Esophagus muscularis mucosa (tissue), 4 donors: ENCODE measurements around the gene MARK3. TPM values are rescaled to one million over a fixed set of nuclear protein-coding genes. Genes with fewer than 3 reads are reported as not detected.

ENCODE experiments used
- DNase-seq: peaks from one replicate; pipeline ENCODE4 v3.0.0-alpha.2; 2017; ENCODE audit errors: extremely low spot score
- H3K27ac ChIP-seq, 4 donors: fragments of 200-600 bp; sonication (generic); replicated peaks in 1 of 4; 1 replicate in 3 of 4; 2 replicates in 1 of 4; pipeline ENCODE4 v1.5.1; 2016 to 2019; ENCODE audit warnings: mild to moderate bottlenecking in 1 of 4
- H3K27me3 ChIP-seq, 4 donors: fragments of 200-600 bp; sonication (generic); one replicate each; pipeline versions ENCODE4 v1.5.1 to v1.6.0; 2016 to 2019
- H3K36me3 ChIP-seq, 4 donors: fragments of 200-600 bp; sonication (generic); one replicate each; pipeline ENCODE4 v1.5.1; 2016 to 2019
- H3K4me1 ChIP-seq, 4 donors: fragments of 200-600 bp; sonication (generic); one replicate each; pipeline ENCODE4 v1.5.1; 2016 to 2019
- H3K4me3 ChIP-seq, 4 donors: fragments of 200-600 bp; sonication (generic); 1 replicate in 2 of 4; 2 replicates in 2 of 4; pipeline ENCODE4 v1.5.1; 2016 to 2019; ENCODE audit warnings: mild to moderate bottlenecking in 4 of 4, moderate library complexity in 1 of 4
- H3K9me3 ChIP-seq, 4 donors: fragments of 200-600 bp; sonication (generic); 1 replicate in 3 of 4; 2 replicates in 1 of 4; pipeline ENCODE4 v1.5.1; 2016 to 2019
- CTCF ChIP-seq, 3 experiments: fragments of 200-600 bp in 2 of 3; fragments of 450-650 bp in 1 of 3; sonication (generic) in 2 of 3; IDR thresholded peaks; one replicate each; pipeline ENCODE4 v1.5.1; 2017 to 2019; ENCODE audit warnings: antibody characterized with exemption in 3 of 3, mild to moderate bottlenecking in 2 of 3, moderate library complexity in 1 of 3
- EP300 ChIP-seq: sonication (generic); formaldehyde crosslinking; IDR thresholded peaks from one replicate; pipeline ENCODE4 v1.6.1; 2017; ENCODE audit warnings: antibody characterized with exemption
- POLR2A ChIP-seq: fragments of 450-650 bp; IDR thresholded peaks from one replicate; pipeline ENCODE4 v1.6.1; 2017; ENCODE audit warnings: antibody characterized with exemption, moderate library complexity, mild to moderate bottlenecking, low read depth
- POLR2AphosphoS5 ChIP-seq, 2 donors: sonication (generic); formaldehyde crosslinking; IDR thresholded peaks; one replicate each; pipeline ENCODE4 v1.6.1; 2017; ENCODE audit warnings: antibody characterized with exemption in 2 of 2
- WGBS: methylation state at CpG from one replicate; pipeline ENCODE4 v1.1.5; 2018; 5-methylcytosine and 5-hydroxymethylcytosine counted together
- intact Hi-C: fragments of 100-400 bp; cut with DNase I; formaldehyde crosslinking; loops from one replicate; pipeline ENCODE4 v1.15.1; 2023
- total RNA-seq, 4 donors: library from RNA; depleted of rRNA; stranded (reverse); fragments of >200 nt; gene quantifications; one replicate each; pipeline versions ENCODE4 v1.1.0 to v1.2.1, GENCODE V29; 2016

Gene MARK3
- total RNA-seq, 4 donors from 2014 or later = 57.4 to 78.1 (median 68.1) TPM

GRCh38 chr14:103521438-103521950, 136.3 kb downstream of the MARK3 start:
- Histone ChIP-seq H3K4me1 (peaks cover 59 to 82% (median 69%) of the 10 kb centered on the region in 4 donors), H3K4me3 (peak overlapping the region; percentile 80 to 91 (median 85)), H3K27me3 (peaks cover 0 to 9% (median 4%) of the 10 kb centered on the region in 4 donors), H3K9me3 (no peaks in the 10 kb centered on the region), H3K36me3 (peaks cover 3 to 19% (median 12%) of the 10 kb centered on the region in 4 donors), H3K27ac (peak overlapping the region; percentile 96 to 98 (median 97))
- DNase-seq = no peak
- 0% methylated on average over 4 of the region's 77 CpGs for WGBS
- intact Hi-C loops = no loop called here
- TF ChIP-seq EP300 = no peak
- TF ChIP-seq POLR2AphosphoS5 (IDR thresholded peaks at IDR 0.05) = no peak
- no peak for TF ChIP-seq POLR2A
- no peak for TF ChIP-seq CTCF (IDR thresholded peaks at IDR 0.05)

- Histone ChIP-seq H3K27me3 (peaks cover 0 to 9% (median 4%) of the 10 kb centered on the region in 4 donors), H3K27ac (peak overlapping the region; percentile 96 to 98 (median 97)), H3K36me3 (peaks cover 3 to 19% (median 12%) of the 10 kb centered on the region in 4 donors), H3K4me3 (peak overlapping the region; percentile 80 to 91 (median 85)), H3K4me1 (peaks cover 59 to 82% (median 74%) of the 10 kb centered on the region in 4 donors), H3K9me3 (no peaks in the 10 kb centered on the region)
- 0% methylated on average over 3 of the region's 74 CpGs for WGBS
- DNase-seq = no peak
- TF ChIP-seq POLR2AphosphoS5 (IDR thresholded peaks at IDR 0.05) = peak in 1 of 2 donors; percentile 12
- TF ChIP-seq EP300 = no peak
- intact Hi-C loops = no loop called here
Observed at GRCh38 chr14:103521951-103522563, 136.8 kb downstream of the MARK3 start.

- DNase-seq = no peak
- TF ChIP-seq POLR2A (no peak), EP300 (no peak), CTCF (IDR thresholded peaks at IDR 0.05) (no peak), POLR2AphosphoS5 (IDR thresholded peaks at IDR 0.05) (peak; percentile 80 to 93)
- H3K4me1 ChIP-seq = peaks cover 62 to 84% (median 78%) of the 10 kb centered on the region in 4 donors
- H3K36me3 ChIP-seq = peaks cover 3 to 19% (median 12%) of the 10 kb centered on the region in 4 donors
- peak within 1 kb of the TSS; percentile 80 to 91 (median 85) for H3K4me3 ChIP-seq
- H3K27ac ChIP-seq = peak within 1 kb of the TSS; percentile 96 to 98 (median 97)
- no peaks in the 10 kb centered on the region for H3K9me3 ChIP-seq
- intact Hi-C loops = no loop called here
- H3K27me3 ChIP-seq = peaks cover 0 to 9% (median 4%) of the 10 kb centered on the region in 4 donors
- 29% methylated on average over 9 of the region's 107 CpGs for WGBS
Observed at GRCh38 chr14:103522649-103523574, 137.7 kb downstream of the MARK3 start, which contains the start of gene CKB. CKB (minus strand) TSS chr14:103522830; CDS start chr14:103522493, 337 bp downstream.

GRCh38 chr14:103523575-103523954, 138.3 kb downstream of the MARK3 start:
- no peak for TF ChIP-seq POLR2A
- TF ChIP-seq POLR2AphosphoS5 (IDR thresholded peaks at IDR 0.05) = no peak
- no peak for TF ChIP-seq CTCF (IDR thresholded peaks at IDR 0.05)
- TF ChIP-seq EP300 = no peak
- no peaks in the 10 kb centered on the region for H3K9me3 ChIP-seq
- H3K36me3 ChIP-seq = peaks cover 3 to 19% (median 12%) of the 10 kb centered on the region in 4 donors
- peaks cover 62 to 84% (median 78%) of the 10 kb centered on the region in 4 donors for H3K4me1 ChIP-seq
- peak overlapping the region; percentile 78 to 97 (median 96) for H3K27ac ChIP-seq
- 60% methylated on average over 10 of the region's 10 CpGs for WGBS
- peaks cover 0 to 9% (median 4%) of the 10 kb centered on the region in 4 donors for H3K27me3 ChIP-seq
- intact Hi-C loops = no loop called here
- no peak for DNase-seq
- H3K4me3 ChIP-seq = peak overlapping the region in 3 of 4 donors; percentile 80 to 88 (median 82)
